Stimulated activated naive CD8-positive, alpha-beta T cell treated with anti-CD3 and anti-CD28 coated beads, Interleukin-15, Interleukin-2, amounts not matched to agents 100 ng/mL and 50 ng/mL, for 24 hours (primary cell): ENCODE data around the gene CECR2.

ENCODE experiments used
- H3K27ac Mint-ChIP-seq: one replicate; pipeline ENCODE4 v1.8.0; 2021; ENCODE audit warnings: mild to moderate bottlenecking, mixed read lengths
- H3K27me3 Mint-ChIP-seq: one replicate; pipeline ENCODE4 v1.8.0; 2021; ENCODE audit warnings: mixed read lengths
- H3K36me3 Mint-ChIP-seq: one replicate; pipeline ENCODE4 v1.8.0; 2021; ENCODE audit warnings: low read depth, mixed read lengths
- H3K4me1 Mint-ChIP-seq: one replicate; pipeline ENCODE4 v1.8.0; 2021; ENCODE audit warnings: low read depth, mixed read lengths
- H3K4me3 Mint-ChIP-seq: one replicate; pipeline ENCODE4 v1.8.0; 2021; ENCODE audit warnings: mild to moderate bottlenecking, mixed read lengths
- H3K9me3 Mint-ChIP-seq: one replicate; pipeline ENCODE4 v1.8.0; 2021; ENCODE audit warnings: mixed read lengths

The CECR2 gene

DNA sequence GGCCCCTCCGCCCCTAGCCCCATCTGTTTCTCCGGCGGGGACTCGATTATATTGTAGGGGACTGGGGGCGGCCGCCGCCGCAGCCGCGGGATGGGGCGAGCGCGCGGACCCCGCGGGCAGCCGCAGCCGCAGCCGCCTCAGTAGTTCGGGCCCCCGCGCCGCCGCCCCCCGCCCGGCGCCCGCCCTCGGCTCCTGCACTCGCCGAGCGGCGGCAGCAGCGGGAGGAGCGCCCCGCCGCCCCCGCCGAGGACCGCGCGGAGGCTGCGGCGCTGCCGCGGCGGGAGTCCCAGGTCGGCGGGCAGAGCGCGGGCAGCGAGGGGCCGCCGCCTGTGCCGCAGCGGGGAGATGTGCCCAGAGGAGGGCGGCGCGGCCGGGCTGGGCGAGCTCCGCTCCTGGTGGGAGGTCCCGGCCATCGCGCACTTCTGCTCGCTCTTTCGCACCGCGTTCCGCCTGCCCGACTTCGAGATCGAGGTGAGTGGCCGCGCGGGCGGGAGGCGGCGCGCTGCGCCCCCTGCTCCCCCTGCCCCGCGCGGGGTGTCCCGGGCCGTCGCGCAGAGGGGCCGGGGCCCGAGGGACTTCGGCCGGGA lies at the start of gene CECR2:
CECR2 (plus strand) TSS at position 22 of the 587 bp plus-strand sequence; CDS start at position 346, 324 bp downstream.
- H3K4me3 Mint-ChIP-seq, result peak within 1 kb of the TSS; percentile 74
- no peaks in the 10 kb centered on the region for H3K36me3 Mint-ChIP-seq
- peaks cover 65% of the 10 kb centered on the region for H3K27me3 Mint-ChIP-seq
- H3K27ac Mint-ChIP-seq, result peak within 1 kb of the TSS; percentile 70
- H3K4me1 Mint-ChIP-seq, result peaks cover 29% of the 10 kb centered on the region
- no peaks in the 10 kb centered on the region for H3K9me3 Mint-ChIP-seq

DNA sequence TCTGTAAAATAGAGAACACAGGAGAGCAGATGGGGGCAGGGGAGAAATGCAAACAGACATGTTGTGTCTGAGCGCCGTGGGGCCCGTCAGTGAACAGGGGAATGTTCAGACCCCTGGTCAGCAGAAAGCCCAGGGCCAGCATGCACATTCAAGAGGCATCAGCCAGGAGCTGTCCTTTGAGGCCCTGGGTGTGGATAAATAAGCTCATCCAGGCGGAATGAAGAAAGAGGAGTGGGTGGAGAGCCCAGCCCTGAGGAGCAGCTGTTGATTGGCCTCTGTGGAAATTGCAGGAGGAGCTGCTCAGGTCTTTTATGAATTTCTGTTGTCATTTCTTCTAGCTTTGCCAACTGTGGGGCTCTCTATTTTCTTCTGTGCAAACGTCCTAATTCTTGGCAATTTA lies 49.7 kb upstream of the CECR2 start:
- Mint-ChIP-seq H3K36me3 (no peaks in the 10 kb centered on the region), H3K27me3 (no peaks in the 10 kb centered on the region), H3K27ac (no peak overlapping the region), H3K9me3 (no peaks in the 10 kb centered on the region), H3K4me1 (no peaks in the 10 kb centered on the region), H3K4me3 (no peak overlapping the region)

DNA sequence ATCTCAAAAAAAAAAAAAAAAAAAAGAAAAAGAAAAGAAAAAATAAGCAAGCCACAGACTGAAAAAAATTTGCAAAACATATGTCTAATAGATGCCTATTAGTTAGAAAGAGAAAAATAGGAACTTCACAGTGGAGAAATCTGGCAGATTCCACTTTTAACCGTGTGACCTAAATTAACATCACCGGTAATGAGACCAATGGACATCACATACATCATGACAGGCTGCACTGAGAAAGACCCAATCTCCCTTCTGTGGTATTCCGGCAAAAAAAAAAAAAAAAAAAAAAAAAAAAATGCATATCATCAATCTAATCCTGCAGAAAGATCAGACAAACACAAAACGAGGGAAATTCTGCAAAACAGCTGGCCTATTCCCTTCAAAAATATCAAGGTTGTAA lies 46.7 kb upstream of the CECR2 start:
- H3K27me3 Mint-ChIP-seq, result no peaks in the 10 kb centered on the region
- H3K4me3 Mint-ChIP-seq, result no peak overlapping the region

DNA sequence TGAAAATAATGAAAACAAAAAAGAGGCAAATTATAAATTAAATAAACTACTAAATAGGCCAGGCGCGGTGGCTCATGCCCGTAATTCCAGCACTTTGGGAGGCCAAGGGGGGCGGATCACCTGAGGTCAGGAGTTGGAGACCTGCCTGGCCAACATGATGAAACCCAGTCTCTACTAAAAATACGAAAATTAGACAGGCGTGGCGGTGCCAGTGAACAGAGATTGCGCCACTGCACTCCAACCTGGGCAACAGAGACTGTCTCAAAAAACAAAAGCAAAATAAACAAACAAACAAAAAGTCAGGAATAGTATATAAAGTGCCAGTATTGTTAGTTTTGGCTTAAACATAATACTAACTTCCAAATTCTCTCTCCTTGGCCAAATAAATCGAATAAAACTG lies 37.6 kb upstream of the CECR2 start:
- Mint-ChIP-seq H3K36me3 (no peaks in the 10 kb centered on the region), H3K27me3 (no peaks in the 10 kb centered on the region), H3K27ac (no peak overlapping the region), H3K9me3 (no peaks in the 10 kb centered on the region), H3K4me3 (no peak overlapping the region), H3K4me1 (no peaks in the 10 kb centered on the region)

More for the DNA sequence above, 46.7 kb upstream of the CECR2 start:
- Mint-ChIP-seq H3K36me3 (no peaks in the 10 kb centered on the region), H3K9me3 (no peaks in the 10 kb centered on the region), H3K4me1 (no peaks in the 10 kb centered on the region), H3K27ac (no peak overlapping the region)

DNA sequence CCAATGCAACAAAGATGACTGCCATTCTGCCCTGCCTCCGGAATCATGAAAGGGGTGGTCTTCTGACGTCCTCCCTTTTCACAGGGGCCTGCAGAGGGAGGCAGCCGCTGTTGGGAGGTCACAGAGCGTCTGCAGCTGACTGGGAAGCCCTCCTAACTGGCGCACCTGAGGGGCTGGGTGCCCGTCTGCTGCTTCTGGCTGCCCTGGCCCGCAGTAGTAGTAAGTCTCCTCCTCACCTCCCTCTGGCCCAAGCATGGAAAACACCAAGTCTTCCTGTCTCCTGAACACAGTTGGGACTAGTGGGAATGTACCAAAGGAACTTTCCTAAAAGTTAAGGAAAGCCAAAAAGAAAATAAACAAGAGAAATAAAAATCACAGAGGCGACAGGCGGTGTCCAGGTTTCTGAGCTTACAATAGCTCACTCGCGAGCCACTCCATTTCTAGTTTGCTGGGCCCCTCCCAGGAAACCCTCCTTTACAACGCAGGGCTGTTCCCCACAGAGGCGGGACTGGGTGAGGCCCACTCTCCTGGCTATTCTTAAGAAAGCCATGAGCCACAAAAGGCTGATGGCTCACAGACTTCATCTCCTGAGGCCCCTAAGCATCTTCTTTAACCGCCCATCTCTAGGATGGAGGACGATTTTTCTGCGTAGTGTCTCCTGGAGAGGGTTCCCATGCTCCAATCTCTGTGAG lies 37.0 kb upstream of the CECR2 start:
- Mint-ChIP-seq H3K9me3 (no peaks in the 10 kb centered on the region), H3K4me3 (no peak overlapping the region), H3K36me3 (no peaks in the 10 kb centered on the region), H3K4me1 (no peaks in the 10 kb centered on the region), H3K27ac (no peak overlapping the region), H3K27me3 (no peaks in the 10 kb centered on the region)

DNA sequence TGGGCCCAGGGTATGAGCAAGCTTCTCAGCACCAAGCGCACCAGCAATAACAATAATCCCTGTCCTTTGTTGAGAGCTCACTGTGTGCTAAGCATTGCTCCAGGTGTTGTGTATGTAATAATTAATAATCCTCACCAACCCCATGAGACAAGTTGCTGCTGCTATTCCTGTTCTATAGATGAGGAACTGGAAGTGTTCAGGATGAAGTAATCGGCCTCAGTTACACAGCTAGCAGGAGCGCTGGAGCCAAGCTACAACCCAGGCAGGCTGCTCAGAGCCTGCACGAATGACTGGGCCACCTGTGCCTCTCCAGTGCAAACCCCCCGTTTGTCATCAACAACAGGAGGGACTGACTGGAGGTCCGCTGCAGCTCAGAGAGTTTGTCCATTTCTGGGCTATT lies 35.2 kb upstream of the CECR2 start:
- Mint-ChIP-seq H3K27me3 (no peaks in the 10 kb centered on the region), H3K4me1 (no peaks in the 10 kb centered on the region), H3K4me3 (no peak overlapping the region), H3K36me3 (no peaks in the 10 kb centered on the region), H3K27ac (no peak overlapping the region), H3K9me3 (no peaks in the 10 kb centered on the region)

DNA sequence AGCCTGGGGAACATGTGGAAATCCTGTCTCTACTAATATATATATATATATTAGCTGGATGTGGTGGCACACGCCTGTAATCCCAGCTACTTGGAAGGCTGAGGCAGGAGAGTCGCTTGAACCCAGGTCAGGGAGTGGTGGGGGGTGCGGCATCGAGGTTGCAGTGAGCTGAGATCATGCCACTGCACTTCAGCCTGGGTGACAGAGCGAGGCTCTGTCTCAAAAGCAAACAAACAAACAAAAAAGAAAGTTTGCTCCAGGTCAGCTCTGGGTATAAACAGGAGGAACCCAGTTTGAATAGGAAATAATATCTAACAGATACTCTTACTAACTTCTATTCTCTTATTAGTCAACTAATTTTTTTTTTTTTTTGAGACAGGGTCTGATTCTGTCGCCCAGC lies 34.3 kb upstream of the CECR2 start:
- Mint-ChIP-seq H3K36me3 (no peaks in the 10 kb centered on the region), H3K27me3 (no peaks in the 10 kb centered on the region), H3K4me1 (no peaks in the 10 kb centered on the region), H3K27ac (no peak overlapping the region), H3K9me3 (no peaks in the 10 kb centered on the region), H3K4me3 (no peak overlapping the region)

DNA sequence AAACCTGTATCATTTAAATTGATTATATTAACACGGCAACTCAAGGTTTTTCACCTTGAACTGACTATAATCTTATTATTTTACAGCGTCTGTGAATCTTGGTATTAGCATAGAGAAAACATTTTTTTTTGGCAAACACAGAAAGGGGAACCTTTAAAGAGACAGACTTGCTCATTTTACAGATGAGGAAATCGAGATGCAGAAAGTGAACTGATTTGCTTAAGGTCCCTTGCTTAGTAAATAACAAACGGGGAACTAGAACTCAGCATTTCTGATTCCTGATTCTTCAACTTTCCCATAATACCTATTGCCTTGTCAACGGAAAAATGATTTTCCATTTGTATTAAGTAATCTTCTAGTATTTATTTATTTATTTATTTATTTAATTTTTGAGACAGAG lies 33.2 kb upstream of the CECR2 start:
- Mint-ChIP-seq H3K27me3 (no peaks in the 10 kb centered on the region), H3K36me3 (no peaks in the 10 kb centered on the region), H3K9me3 (no peaks in the 10 kb centered on the region), H3K4me1 (no peaks in the 10 kb centered on the region), H3K27ac (no peak overlapping the region), H3K4me3 (no peak overlapping the region)

DNA sequence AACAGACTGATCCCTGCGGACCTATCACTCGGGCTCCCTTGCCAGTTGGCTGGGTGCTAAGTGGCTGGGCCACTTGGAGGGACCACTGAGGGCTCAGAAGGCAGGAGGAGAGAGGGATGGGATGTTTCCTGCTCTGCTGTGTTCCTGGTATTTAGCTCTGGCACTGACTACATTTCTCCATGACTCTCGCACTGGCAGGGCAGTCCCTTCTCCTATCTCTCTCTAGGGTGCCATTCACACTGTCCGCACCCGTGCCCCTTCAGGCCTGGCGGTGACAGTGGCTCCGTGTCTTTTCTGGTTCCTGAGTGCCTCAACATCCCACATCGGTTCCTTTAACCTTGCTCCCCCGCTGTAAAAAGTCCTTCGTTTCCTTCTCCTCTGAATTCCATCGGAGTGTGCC lies 31.6 kb upstream of the CECR2 start:
- Mint-ChIP-seq H3K36me3 (no peaks in the 10 kb centered on the region), H3K4me1 (no peaks in the 10 kb centered on the region), H3K27ac (no peak overlapping the region), H3K9me3 (no peaks in the 10 kb centered on the region), H3K4me3 (no peak overlapping the region), H3K27me3 (no peaks in the 10 kb centered on the region)

DNA sequence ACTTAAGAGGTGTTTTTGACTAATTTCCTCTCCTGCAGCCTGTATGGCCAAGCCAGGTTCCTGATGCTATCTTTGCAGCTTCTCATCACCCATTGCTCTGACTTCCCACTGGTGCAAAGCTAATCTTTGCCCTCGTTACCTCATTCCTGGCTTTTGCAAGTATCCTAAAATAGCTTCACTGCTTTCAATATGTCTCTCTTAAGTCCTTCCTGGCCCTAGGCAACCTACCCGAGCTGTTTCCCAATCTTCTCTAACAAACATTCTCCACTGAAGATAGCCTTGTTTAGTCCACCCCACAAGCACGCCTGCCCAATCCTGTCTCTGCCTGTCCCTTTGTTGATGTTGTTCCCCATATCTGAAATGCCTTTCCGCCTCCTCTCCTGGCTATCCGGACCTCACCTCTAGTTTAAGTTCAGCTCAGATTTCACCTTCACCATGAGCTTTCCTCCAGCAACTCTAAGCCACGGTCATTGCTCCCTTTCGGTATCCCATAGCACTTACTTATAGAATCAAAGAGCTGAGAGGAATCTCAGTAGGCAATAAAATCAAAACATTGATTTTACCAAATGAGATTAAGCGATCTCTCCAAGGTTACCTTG lies 30.1 kb upstream of the CECR2 start:
- no peaks in the 10 kb centered on the region for H3K9me3 Mint-ChIP-seq
- H3K4me3 Mint-ChIP-seq, result no peak overlapping the region
- no peaks in the 10 kb centered on the region for H3K27me3 Mint-ChIP-seq
- no peaks in the 10 kb centered on the region for H3K36me3 Mint-ChIP-seq
- H3K27ac Mint-ChIP-seq, result no peak overlapping the region
- no peaks in the 10 kb centered on the region for H3K4me1 Mint-ChIP-seq

DNA sequence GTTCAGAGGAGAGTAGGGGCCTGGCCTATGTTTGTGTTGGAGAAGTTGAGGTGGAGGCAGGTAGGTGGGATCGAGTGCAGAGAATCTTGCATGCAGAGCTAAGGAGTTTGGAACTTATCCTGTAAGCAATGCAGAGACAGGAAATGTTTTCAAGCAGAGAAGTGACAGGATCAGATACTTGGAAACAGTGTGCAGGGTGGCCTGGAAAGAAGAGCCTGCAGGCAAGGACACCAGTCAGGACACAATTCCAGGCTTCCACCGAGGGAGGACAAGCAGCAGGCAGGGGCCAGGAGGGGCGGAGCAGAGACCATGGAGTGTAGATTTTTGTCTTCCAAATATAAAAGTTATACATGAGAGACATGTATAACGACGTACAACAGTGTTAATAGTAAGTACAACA lies 26.9 kb upstream of the CECR2 start:
- Mint-ChIP-seq H3K27me3 (no peaks in the 10 kb centered on the region), H3K9me3 (no peaks in the 10 kb centered on the region), H3K36me3 (no peaks in the 10 kb centered on the region), H3K4me1 (no peaks in the 10 kb centered on the region), H3K27ac (no peak overlapping the region), H3K4me3 (no peak overlapping the region)

DNA sequence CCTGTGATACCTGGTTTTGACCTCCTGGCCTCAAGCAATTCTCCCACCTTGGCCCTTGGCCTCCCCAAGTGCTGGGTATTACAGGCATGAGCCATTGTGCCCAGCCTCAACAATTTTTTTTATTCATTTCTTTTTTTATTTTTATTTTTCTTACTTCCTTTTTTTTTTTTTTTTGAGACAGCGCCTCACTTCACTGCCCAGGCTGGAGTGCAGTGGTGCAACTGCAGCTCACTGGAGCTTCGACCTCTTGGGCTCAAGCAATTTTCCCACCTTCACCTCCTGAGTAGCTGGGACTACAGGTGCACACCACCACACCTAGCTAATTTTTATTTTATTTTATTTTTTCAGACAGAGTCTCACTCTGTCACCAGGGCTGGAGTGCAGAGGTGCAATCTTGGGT lies 25.5 kb upstream of the CECR2 start:
- no peak overlapping the region for H3K27ac Mint-ChIP-seq
- H3K27me3 Mint-ChIP-seq, result no peaks in the 10 kb centered on the region
- H3K4me1 Mint-ChIP-seq, result no peaks in the 10 kb centered on the region
- no peaks in the 10 kb centered on the region for H3K9me3 Mint-ChIP-seq
- H3K36me3 Mint-ChIP-seq, result no peaks in the 10 kb centered on the region
- H3K4me3 Mint-ChIP-seq, result no peak overlapping the region

DNA sequence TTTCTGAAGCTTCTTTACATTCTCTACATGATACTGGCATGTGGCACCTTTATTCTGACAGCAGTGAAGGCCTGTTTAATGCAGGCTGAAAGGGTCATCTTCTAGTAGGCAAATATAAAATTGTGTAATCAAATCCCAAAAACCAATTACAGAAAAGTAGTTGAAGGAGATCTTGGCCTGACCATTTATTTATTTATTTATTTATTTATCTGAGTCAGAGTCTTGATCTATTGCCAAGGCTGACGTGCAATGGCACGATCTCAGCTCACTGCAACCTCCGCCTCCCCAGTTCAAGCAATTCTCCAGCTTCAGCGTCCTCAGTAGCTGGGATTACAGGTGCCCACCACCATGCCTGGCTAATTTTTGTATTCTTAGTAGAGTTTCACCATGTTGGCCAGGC lies 22.7 kb upstream of the CECR2 start:
- H3K27me3 Mint-ChIP-seq, result peaks cover 8% of the 10 kb centered on the region
- no peak overlapping the region for H3K4me3 Mint-ChIP-seq
- no peaks in the 10 kb centered on the region for H3K36me3 Mint-ChIP-seq
- no peaks in the 10 kb centered on the region for H3K9me3 Mint-ChIP-seq
- no peaks in the 10 kb centered on the region for H3K4me1 Mint-ChIP-seq
- H3K27ac Mint-ChIP-seq, result no peak overlapping the region

DNA sequence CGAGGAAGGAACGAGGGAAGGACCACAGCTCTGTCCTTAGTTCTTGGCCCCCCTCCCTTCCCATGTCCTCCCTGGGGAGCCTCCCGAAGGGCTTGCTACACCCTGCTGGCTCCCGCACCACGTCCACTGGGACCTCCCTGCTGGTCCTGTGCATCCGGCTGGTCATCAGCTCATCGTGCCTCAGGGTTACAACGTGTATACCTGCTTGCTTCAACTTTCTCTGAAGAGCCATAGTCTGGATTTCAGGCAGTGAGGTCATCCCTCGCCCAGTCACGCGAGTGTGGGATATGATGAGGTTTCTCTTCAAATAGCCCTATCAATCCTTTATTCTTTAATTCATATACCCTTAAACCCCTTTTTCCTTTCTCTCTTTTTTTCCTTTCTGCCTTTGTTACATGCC lies 21.5 kb upstream of the CECR2 start:
- Mint-ChIP-seq H3K4me3 (no peak overlapping the region), H3K27ac (no peak overlapping the region), H3K4me1 (no peaks in the 10 kb centered on the region), H3K9me3 (no peaks in the 10 kb centered on the region), H3K36me3 (no peaks in the 10 kb centered on the region), H3K27me3 (peaks cover 8% of the 10 kb centered on the region)

DNA sequence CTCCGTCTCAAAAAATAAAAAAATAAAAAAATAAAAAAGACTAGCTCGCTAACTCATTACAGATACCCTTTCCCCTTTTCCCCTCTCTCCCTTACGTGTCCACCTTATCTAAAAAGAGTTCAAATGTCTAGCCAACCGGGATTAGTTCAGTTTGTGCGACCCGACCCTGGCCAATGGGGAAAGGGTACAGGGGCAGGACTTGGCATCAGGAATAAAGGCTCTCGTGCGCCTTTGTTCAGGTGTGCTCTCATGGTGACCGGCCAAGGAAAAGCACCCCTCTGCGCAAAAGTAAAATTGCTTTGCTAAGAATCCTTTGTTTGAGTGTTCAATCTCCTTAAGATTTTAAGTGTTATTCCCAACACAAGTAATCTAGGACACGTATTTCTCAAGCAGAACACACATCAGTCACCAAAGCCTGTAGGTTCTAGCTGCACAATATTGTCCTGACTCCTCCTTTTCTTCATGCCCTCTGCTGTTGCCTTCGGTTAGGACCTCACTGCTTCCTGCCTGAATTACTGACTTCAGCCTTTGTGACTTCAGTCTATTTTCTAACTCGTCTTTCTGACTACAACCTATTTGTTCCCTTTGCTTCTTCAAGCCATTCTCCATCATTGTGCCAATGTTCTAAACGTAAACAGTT lies 20.7 kb upstream of the CECR2 start:
- Mint-ChIP-seq H3K27me3 (peaks cover 8% of the 10 kb centered on the region), H3K36me3 (no peaks in the 10 kb centered on the region), H3K27ac (no peak overlapping the region), H3K9me3 (no peaks in the 10 kb centered on the region), H3K4me3 (no peak overlapping the region), H3K4me1 (no peaks in the 10 kb centered on the region)
